ENCODE data around the gene PIPOX.

Gene PIPOX

DNA sequence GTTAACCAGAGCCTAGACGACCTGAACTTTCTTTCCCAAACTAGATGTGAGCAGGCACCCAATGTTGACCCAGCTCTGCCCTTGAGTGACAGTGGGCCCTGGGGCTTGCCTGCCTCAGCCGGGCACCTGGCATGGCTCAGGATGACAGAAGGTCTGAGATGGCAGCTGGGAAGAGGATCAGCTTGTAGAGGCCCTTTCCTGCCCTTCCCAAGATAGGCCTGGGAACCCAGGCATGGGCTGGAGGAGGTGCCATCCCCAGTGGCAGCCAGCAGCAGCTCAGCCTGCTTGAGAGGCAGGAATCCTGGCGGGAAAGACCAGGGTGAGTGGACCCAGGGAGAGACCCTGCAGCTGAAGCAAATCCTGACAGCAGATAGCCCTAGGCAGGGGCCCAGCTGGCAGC lies 59.1 kb downstream of the PIPOX start:
- DNase-seq = no peak

DNA sequence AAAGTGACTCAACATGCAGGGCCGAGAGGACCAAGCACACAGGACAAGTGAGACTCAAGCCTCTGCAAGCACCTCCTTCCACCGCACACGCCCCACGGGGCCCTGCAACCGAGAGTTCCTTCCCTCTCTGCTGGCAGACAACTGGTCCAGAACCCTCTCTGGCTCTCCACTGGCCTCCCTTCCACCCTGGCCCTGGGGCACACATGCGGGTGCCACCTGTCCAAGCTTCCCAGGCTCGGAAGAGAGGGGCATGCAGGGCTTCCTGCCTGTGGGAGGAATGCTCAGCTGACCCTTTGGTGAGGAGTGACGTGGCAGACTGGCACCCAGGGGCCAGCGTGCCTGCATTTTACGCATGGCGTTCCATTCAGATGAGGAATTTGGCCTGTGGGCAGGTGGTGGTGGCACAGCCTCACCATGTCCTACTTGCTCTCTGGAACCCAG lies 59.8 kb downstream of the PIPOX start:
- no peak for DNase-seq

GRCh38 chr17:29103341-29103740 lies 60.4 kb downstream of the PIPOX start:
- no peak for DNase-seq

All from suppressor macrophage (primary cell).